Measurements from ENCODE around the gene VSTM2B.
"Not testable (repeated sequence)": the region's sequence is repeated elsewhere in the genome, so short reads cannot be mapped to it uniquely, and the experiment has no call there.

The VSTM2B gene

GRCh38 chr19:29537181-29537580, 11.4 kb downstream of the VSTM2B start:
- peak in 14 of 42 donors; percentile 1 to 32 (median 7) for DNase-seq

GRCh38 chr19:29537601-29538000, 11.8 kb downstream of the VSTM2B start:
- DNase-seq: peak in 10 of 42 donors; percentile 0 to 35 (median 10)

More at GRCh38 chr19:29537181-29537580, 11.4 kb downstream of the VSTM2B start:
- intact Hi-C loops (cut with DNase I): no loop called here

GRCh38 chr19:29538146-29538545, 12.4 kb downstream of the VSTM2B start:
- peak in 7 of 42 donors; percentile 1 to 31 (median 3) for DNase-seq
- intact Hi-C loops (cut with DNase I): no loop called here

More at GRCh38 chr19:29537601-29538000, 11.8 kb downstream of the VSTM2B start:
- intact Hi-C loops (cut with DNase I): no loop called here

- peak in 10 of 42 donors; percentile 1 to 30 (median 4) for DNase-seq
- intact Hi-C loops (cut with DNase I): no loop called here
Measured at GRCh38 chr19:29538651-29539050, 12.9 kb downstream of the VSTM2B start.

- intact Hi-C loops (cut with DNase I): no loop called here
- peak in 11 of 42 donors; percentile 2 to 20 (median 10) for DNase-seq
Measured at GRCh38 chr19:29539131-29539530, 13.3 kb downstream of the VSTM2B start.

GRCh38 chr19:29539670-29540069, 13.9 kb downstream of the VSTM2B start:
- intact Hi-C loops (cut with DNase I): no loop called here

GRCh38 chr19:29540114-29540513, 14.3 kb downstream of the VSTM2B start:
- peak in 16 of 42 donors; percentile 1 to 20 (median 6) for DNase-seq
- intact Hi-C loops (cut with DNase I): no loop called here

More at GRCh38 chr19:29539670-29540069, 13.9 kb downstream of the VSTM2B start:
- DNase-seq: peak in 9 of 42 donors; percentile 2 to 26 (median 6)

GRCh38 chr19:29541473-29542253, 15.9 kb downstream of the VSTM2B start:
- intact Hi-C loops (cut with DNase I): no loop called here
- DNase-seq: no peak

- DNase-seq: no peak
- intact Hi-C loops (cut with DNase I): no loop called here
Measured at GRCh38 chr19:29542327-29542726, 16.5 kb downstream of the VSTM2B start.

- DNase-seq: peak in 11 of 42 donors; percentile 1 to 14 (median 6)
Measured at GRCh38 chr19:29542776-29543175, 17.0 kb downstream of the VSTM2B start.

GRCh38 chr19:29543381-29543780, 17.6 kb downstream of the VSTM2B start:
- DNase-seq: peak in 12 of 42 donors; percentile 0 to 13 (median 4)
- intact Hi-C loops (cut with DNase I): no loop called here

More at GRCh38 chr19:29542776-29543175, 17.0 kb downstream of the VSTM2B start:
- intact Hi-C loops (cut with DNase I): no loop called here

GRCh38 chr19:29544656-29545360, 19.0 kb downstream of the VSTM2B start:
- DNase-seq: peak in 19 of 42 donors; percentile 1 to 28 (median 10)
- intact Hi-C loops (cut with DNase I): no loop called here

GRCh38 chr19:29545447-29545846, 19.7 kb downstream of the VSTM2B start:
- intact Hi-C loops (cut with DNase I): not testable (repeated sequence)
- DNase-seq: peak in 4 of 42 donors; percentile 1 to 8 (median 4)

- intact Hi-C loops (cut with DNase I): no loop called here
- peak in 11 of 42 donors; percentile 2 to 30 (median 10) for DNase-seq
Measured at GRCh38 chr19:29545866-29546582, 20.2 kb downstream of the VSTM2B start.

- peak in 11 of 42 donors; percentile 0 to 22 (median 7) for DNase-seq
- intact Hi-C loops (cut with DNase I): no loop called here
Measured at GRCh38 chr19:29546583-29547190, 20.9 kb downstream of the VSTM2B start.

GRCh38 chr19:29547361-29547960, 21.7 kb downstream of the VSTM2B start:
- DNase-seq: peak in 9 of 42 donors; percentile 2 to 19 (median 5)
- intact Hi-C loops (cut with DNase I): no loop called here

GRCh38 chr19:29547981-29548380, 22.2 kb downstream of the VSTM2B start:
- intact Hi-C loops (cut with DNase I): no loop called here
- peak in 11 of 42 donors; percentile 1 to 28 (median 9) for DNase-seq

- DNase-seq: peak in 11 of 42 donors; percentile 1 to 37 (median 9)
- intact Hi-C loops (cut with DNase I): no loop called here
Measured at GRCh38 chr19:29548483-29549085, 22.8 kb downstream of the VSTM2B start.

All from head of caudate nucleus (tissue), 42 donors.